Measurements from ENCODE around the gene BRD7.

- TF ChIP-seq ZNF274 (IDR thresholded peaks at IDR 0.05; ENCODE audit: low read depth, low read length) (no peak), YY1 (IDR thresholded peaks at IDR 0.05; ENCODE audit: insufficient read depth, insufficient read length) (no peak), SUZ12 (IDR thresholded peaks at IDR 0.05; ENCODE audit: extremely low read depth, insufficient read depth, insufficient read length) (no peak)
Observed at GRCh38 chr16:50400967-50401348, 32.2 kb upstream of the BRD7 start.

All from NT2/D1 (cell line).